KG1 (cell line): ENCODE data around the gene MAD2L2.

Experiments used
- DNase-seq: peaks from one replicate; lab custom pipeline; 2025; lab: John Stamatoyannopoulos, UW

Gene MAD2L2

DNA sequence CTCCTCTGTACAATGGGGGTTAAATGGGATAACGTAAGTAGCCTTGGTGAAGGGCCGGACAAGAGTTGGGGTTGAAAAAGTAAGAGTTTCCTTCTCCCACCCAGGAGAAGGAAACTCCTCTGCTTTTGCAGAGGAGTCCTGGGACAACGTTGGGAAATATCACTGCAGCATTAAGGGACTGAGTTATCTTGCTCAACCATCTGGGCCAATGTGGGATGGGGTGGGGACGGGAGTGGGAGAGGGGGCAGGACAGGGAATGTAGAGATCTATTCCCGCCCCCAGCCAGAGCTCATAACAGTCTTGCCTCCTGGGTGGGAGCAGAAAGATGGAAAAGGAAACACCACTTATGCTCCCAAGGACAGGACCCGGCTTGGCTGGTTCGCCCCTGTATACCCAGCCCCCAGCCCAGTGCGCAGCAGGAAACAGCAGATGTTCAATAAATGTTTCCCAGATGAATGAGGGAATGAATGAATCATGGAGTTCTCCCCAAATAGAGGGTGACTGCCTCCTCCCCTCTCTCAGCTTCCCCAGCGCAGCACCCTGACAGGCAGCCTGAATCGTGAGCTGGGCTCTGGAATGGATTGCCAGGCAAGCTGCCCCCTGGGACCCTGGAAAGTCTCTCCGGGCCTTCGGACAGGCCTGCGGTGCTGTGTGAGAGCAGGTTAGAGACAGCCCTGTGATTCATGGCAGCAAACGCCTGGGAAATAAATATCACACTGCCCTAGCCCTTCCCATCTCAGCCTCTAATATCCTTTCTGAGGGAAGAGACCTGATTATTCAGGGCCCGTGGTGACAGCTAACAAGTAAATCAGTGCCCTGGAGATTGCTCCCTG, 51.5 kb downstream of the MAD2L2 start:
- DNase-seq, result no peak

DNA sequence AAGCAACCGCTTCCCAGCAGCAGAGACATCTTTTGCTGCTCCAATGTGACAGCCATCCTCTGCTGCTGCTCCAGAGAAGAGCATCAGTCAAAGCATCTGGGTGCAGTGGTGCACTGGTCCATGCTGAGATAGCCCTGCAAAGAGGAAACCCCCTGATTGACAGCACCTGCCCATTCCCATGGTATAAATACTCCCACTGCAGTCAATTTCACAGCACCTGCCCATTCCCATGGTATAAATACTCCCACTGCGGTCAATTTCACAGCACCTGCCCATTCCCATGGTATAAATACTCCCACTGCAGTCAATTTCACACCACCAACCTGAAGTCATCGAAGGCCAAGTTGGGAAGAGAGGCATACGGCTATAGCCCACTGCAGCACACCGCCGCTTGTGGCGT, 52.2 kb downstream of the MAD2L2 start:
- DNase-seq, result no peak

DNA sequence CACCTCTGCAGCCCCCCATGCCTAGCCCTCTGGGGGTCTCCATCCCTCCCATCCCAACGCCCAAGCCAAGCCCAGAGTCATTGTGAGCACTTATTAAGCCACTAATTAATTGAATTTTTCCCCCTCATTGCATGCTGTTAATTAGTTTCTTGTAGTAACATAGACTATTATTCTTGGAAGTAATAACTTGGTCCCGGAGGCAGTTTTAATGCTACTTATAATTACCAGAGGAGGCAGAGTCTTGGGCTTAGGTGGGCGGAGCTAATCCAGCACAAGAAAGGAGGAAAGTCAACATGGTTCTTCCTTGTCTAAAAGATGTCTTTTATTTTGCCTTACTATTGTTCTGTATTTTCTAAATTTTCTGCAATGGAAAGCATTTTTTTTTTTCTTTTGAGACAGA, 54.4 kb downstream of the MAD2L2 start:
- no peak for DNase-seq
